AG08395 (cell line): ENCODE results near the gene LIAS.
A peak's percentile ranks its signal among the peaks of the same experiment; 100 is the strongest.
"Not testable (repeated sequence)": the region's sequence is repeated elsewhere in the genome, so short reads cannot be mapped to it uniquely, and the experiment has no call there.

ENCODE experiments used
- DNase-seq: peaks from one replicate; pipeline ENCODE4 v3.0.0; 2012; ENCODE audit warnings: mixed read lengths, low spot score

The LIAS gene

DNA sequence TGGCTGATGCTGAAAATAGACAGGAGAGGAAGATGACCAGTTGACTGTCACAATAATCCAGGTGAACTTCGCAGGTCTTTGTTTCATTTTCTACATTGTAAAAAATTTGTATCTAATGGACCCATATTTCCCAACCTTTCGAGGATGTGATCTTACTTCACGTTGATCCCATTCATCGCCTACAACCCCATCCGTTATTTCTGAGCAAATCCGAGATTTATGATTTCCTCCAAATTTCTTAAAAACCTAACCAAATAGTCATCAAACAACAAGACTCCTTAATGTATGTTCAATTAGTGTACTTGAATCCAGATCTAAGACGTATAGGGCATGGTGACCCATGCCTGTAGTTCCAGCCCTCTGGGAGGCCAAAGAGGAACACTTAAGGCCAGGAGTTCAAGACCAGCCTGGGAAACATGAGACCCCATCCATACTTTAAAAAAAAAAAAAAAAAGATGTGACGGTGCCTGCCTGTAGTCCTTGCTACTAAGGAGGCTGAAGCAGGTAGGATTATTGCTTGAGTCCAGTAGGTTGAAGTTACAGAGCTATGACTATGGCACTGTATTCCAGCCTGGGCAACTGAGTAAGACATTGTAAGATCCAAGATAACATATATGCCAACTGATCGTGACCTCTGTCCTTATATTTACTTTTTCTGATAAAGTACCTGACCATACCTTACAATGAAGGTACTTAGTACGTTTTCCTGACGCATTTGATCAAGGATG is 5.8 kb upstream of the LIAS start:
- DNase-seq: no peak

DNA sequence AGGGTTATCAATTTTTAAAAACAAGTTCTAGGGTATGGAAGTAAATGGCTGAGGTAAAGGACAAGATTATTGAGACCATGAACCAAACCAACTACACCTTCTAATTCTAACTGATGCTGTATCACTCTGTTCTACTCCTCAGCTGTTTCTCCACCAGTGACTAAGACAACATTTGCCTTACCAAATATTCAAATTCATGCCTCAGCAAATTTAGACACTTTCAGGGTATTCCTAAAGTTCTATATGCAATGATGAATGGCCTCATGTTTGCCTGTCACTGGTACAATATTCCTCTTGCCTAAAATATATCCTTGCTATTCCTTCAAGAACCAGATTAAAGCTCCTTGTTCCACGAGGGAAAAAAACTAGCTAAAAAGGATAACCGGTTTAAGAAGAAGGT is 5.1 kb upstream of the LIAS start:
- no peak for DNase-seq

DNA sequence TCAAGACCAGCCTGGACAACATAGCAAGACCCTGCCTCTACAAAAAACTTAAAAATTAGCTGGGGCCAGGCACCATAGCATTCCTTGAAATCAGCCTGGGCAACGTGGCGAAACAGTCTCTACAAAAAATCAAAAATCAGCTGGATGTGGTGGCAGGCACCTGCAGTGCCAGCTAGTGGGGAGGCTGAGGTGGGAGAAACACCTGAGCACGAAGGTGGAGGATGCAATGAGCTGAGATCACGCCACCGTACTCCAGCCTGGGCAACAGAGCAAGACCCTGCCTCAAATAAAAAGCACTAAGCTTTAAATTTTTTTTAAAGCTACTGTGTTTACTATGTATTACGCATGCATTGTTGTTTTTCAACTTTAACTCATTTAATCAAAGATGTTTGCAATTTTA is 3.4 kb upstream of the LIAS start:
- no peak for DNase-seq

DNA sequence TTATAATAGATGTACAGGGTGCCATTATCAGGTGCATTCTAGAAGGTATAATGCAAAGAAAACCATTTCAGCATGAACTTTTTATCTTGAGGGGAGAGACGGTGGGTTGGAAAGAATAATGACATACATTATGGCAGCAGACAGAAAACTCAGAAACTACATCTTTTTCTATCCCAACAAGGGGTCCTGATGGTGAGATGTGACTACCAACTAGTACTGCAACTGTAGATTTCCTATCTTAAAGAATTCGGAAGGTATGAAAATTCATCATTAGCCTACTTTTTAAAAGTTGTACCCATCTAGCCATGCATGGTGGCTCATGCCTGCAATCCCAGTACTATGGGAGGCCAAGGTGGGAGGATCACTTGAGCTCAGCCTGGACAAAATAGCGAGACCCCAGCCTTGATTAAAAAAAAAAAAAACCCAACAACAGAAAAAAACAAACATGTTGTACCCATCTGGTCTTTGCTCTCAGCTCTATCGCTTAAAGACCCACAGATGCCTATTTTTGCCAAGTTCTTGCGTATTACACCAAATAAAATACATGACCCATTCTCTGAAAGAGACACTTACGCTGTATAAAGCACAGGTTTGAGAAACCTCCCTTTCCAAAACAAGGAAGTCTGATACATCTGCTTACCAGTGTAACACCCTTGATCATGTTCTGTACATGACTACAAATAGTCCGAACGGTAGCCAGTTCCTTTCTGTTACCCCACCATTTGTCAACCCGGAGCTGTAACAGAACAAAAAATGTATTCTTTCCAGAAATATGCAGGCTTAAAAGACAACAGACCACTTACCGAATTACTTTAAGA is 1.7 kb upstream of the LIAS start:
- no peak for DNase-seq

DNA sequence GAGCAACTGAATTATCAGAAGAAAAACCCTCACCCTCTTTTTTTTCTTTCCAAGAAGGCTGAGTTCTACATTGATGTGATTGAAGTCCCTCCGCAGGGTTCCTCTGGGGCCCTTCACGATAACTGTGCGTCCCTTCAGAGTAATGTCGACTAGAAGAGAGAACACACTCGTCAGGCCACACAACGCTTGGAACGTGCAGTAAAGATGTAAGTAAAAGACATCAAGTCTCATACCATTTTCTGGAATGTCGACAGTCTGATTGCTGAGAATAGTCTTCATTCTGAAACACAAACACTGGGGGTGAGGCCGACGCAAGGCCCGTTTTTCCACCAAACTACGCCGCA is 723 bp upstream of the LIAS start:
- DNase-seq: not testable (repeated sequence)

DNA sequence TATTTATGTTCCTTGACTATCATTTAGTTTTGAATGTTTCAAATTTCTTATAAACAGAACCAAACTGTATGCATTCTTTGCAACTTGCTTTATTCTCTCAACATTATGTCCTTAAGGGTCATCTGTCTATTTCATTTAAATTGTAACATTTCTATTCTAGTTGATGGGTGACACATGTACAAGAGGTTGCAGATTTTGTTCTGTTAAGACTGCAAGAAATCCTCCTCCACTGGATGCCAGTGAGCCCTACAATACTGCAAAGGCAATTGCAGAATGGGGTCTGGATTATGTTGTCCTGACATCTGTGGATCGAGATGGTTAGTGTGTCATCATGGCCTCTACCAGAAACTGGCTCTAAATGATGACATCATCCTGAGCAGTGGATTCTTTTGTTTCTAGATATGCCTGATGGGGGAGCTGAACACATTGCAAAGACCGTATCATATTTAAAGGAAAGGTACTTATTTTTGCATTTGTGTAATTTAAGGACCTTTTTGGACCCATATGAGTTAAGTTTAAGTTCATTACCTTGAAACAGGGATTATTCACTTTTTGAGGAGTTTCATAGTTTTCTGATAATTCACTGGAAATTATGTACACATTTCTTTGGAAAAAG is 6.1 kb downstream of the LIAS start:
- DNase-seq: peak; percentile 82

DNA sequence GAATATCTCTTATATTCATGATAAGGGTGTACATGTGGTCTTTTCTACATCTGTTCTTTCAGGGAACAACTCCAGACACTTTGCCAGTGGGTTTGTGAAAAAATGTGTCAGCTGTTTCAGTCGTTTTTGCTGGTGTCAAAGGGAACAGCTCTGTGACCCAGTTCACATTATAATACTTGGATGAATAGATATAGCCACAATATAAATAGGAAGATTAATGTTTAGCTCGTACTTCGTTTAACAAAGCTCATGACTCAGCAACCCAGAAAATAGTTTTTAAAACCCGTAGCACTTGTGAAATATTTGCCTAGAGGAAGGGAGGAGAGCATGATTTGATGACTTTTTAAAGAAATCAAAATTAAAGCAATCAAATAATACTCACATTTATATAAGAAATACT is 7.9 kb downstream of the LIAS start:
- DNase-seq: no peak

DNA sequence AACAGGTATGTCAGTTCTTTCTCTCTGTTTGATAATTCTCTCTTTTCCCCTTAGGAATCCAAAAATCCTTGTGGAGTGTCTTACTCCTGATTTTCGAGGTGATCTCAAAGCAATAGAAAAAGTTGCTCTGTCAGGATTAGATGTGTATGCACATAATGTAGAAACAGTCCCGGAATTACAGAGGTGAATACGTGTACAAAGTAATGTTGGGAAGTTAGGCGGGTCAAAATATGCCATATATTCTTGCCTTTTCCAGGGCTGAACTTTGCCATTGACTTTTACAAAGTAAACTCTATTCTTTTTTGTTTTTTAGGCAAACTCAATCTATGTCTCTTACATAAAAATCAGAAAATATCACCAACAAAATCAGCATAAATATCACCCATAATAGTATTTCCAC is 8.6 kb downstream of the LIAS start:
- no peak for DNase-seq

DNA sequence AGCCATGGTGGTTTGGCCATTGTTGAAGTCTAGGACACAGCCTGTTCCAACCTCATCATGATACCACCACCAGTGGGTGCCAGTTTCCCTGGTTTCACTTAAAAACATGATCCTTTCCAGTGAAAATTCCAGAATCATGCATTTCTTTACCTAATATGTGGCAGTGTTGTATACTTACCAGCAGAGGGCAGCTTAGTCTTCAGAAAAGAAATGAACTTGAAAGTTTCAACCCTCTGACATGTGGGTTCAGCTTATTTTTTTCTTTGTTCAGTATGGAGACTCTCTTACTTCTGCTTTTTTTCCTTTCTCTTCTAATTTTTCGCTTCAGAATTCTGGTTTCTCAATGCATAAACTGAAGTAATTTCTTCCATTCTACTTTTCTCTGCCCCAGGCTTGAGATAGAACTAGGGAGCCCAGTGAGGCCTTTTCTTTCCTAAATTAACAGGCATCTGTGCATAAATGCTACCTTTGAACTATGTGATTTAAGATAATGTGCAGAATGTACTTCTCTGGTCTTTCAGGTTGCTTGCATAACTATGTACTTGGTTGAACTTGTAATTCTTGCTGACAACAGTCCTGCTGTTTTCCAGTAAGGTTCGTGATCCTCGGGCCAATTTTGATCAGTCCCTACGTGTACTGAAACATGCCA is 10.7 kb downstream of the LIAS start:
- peak; percentile 68 for DNase-seq

DNA sequence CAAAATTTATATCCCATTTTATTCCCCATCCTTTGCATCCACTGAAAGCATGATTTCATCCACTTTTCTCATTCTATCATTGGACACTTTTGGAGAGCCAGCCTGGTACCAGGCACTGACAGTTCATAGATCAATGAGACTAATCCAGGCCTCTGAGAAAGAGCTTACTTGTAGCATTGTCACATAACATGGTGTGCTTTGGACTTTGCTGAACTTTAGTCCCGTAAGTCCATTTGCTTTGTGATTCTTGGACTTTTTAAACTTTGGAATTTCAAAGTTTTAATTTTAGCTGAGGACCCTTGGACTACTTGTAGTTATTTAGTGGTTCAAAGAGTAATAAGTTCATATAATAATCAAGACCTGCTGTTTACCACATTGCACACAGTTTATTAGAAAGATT is 11.5 kb downstream of the LIAS start:
- DNase-seq: no peak

DNA sequence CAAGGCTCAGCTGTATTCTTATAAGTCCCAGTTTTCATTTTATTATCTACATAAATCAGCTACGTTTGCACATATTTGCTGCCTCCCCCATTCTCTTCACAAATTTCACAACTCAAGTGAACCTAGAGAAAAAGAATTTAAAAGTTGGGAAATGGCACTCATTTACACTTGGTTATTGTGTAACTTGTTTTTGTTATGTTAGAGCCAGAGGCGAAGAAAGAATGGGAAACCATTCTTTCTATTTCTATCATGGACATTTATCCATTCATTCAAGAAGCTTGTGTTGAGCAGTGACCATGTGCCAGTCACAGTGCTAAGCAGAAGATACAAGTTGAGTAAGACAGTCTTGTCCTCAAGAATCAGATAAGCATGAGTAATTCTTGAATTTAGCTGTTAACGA is 13.5 kb downstream of the LIAS start:
- no peak for DNase-seq

DNA sequence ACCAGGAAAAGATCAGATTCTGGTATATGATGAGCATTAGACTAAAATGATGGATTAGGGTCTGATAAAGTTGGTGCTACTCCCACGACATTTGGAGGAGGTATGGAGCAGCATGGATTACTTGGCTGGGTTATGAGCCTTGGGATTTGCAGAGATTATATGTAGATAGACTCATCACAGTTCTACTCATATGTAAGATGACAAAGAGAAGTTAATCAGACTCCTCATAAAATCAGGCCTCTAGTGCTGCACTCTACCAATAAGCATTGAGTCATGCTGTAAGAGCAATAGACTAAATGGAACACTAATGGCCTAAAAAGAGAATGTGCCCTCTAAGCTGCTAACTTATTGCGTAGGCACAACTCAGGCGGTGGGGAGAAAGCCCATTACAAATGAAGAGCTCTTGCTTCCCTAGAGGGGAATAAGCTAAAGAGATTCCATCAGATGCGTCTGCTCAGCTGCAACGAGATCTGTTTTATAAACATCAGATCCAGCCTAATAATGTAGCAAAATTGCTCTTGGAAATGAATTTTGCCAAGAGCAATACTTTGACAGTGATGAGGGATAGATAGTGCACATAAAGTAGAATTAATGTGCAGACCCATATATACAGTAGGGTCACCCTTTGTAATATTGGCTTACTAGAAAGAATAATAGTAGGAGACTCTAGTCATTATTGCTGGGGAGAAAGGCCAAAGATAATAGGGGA is 17.5 kb downstream of the LIAS start:
- no peak for DNase-seq

DNA sequence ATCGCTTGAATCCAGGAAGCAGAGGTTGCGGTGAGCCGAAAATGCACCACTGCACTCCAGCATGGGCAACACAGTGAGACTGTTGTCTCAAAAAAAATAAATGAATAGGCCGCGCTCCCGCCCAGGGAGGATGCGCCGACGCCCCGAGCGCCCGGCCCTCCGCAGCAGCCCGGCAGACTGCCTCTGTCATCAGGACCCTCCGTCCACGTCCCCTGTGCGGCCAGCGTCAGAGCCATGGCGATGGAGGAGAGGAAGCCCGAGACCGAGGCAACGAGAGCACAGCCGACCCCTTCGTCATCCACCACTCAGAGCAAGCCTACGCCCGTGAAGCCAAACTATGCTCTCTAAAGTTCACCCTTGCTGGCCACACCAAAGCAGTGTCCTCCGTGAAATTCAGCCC is 21.4 kb downstream of the LIAS start:
- DNase-seq: no peak

DNA sequence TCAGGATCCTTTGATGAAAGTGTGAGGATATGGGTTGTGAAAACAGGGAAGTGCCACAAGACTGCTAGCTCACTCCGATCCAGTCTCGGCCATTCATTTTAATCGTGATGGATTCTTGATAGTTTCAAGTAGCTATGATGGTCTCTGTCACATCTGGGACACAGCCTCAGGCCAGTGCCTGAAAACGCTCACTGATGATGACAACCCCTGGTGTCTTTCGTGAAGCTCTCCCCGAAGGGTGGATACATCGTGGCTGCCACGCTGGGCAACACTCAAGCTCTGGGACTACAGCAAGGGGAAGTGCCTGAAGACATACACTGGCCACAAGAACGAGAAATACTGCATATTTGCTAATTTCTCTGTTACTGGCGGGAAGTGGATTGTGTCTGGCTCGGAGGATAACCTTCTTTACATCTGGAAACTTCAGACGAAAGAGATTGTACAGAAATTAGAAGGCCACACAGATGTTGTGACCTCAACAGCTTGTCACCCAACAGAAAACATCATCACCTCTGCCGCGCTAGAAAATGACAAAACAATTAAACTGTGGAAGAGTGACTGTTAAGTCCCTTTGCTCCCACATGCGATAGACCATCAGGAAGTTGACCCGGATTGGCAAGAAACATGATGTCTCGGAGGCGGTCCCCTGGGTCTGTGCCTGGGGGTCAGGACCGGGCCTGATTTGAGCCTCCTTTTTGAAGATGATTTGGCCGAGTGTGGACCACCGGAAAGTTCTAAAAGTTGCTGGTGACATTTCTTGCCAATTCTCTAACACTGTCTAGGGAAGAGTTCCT is 22.2 kb downstream of the LIAS start:
- no peak for DNase-seq

DNA sequence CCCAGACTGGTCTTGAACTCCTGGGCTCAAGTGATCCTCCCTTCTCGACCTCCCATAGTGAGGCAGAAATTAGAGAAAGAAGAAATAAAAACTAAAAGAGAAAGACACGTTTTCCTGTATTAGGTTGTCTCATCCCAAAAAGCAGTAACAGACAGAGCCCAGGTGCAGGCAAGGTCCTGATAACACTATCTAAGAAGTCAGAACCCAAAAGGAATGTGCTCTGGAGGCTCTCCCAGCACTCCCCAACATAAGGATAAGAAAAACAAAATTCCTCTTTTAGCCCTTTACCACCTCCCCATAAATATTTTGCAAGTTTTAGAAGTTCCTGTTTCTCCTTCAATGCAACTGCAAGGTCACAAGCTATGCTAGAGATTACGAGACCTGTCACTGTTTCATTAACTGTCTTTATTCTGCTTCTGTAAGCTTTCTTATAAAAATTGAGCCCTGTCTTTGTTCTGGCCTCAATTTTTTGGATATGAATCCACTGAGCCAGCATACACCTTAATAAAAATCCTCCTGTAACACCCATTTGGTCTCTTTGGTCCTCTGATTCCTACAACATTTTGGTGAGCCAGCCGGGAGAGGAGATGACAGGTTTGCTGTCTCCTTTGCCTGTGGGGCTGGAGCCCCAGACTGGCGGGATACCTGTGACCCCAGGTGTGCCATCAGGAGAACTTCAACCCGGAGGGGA is 25.9 kb downstream of the LIAS start:
- DNase-seq: no peak

DNA sequence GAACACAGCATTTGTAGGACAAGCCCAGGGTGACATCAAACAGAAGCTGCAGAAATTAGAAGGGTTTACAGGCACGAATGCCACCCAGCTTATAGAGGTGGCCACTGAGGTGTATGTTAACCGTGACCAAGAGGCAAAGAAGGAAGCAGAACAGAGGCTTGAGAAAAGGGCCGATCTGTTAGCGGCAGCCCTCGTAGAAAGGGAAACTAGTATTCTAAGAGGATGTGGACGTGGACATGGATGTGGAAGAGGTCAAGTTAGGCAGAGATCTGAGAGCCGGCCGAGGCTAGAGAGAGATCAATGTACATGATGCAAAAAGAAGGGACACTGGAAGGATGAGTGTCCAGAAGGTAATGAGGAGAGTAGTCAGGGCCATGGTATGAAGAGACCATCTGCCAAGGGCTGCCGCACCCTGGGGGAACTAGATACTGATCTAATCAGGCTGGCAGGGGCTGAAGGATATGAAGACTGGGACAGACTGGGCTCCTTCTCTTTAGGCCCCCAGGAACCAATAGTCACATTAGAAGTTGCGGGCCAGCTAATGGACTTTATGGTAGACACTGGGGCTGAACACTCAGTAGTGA is 27.5 kb downstream of the LIAS start:
- DNase-seq: no peak

DNA sequence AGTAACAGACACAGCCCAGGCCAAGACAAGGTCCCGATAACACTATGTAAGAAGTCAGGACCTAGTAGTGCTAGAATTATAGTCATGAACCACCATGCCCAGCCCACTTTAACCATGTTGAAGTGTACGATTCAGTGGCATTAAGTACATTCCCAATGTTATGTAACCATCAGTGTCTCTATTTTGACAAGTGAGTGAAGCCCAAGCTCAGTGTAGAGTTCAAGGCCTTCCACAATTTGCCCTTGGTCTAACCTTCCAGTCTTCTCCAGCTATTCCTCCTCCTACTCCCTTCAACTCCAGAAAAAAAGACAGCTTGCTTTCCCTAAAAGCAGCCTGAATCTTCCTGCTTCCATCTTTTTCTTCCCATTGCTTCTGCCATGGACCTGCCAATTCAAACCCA is 31.5 kb downstream of the LIAS start:
- DNase-seq: no peak

DNA sequence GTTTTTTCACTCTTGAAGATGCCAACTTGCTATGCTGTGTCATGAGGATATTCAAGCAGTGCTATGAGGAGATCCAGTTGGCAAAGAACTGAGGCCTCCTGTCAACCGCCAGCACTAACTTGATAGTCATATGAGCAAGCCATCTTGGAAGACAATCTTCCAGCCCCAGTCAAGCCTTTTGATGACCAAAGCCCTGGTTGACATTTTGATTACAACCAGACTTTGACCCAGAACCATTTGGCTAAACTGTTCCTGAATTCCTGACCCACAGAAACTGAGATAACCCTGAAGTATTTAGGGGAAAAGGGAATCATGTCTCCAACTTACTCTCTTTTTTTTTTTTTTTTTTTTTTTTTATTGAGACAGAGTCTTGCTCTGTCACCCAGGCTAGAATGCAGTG is 35.5 kb downstream of the LIAS start:
- no peak for DNase-seq

DNA sequence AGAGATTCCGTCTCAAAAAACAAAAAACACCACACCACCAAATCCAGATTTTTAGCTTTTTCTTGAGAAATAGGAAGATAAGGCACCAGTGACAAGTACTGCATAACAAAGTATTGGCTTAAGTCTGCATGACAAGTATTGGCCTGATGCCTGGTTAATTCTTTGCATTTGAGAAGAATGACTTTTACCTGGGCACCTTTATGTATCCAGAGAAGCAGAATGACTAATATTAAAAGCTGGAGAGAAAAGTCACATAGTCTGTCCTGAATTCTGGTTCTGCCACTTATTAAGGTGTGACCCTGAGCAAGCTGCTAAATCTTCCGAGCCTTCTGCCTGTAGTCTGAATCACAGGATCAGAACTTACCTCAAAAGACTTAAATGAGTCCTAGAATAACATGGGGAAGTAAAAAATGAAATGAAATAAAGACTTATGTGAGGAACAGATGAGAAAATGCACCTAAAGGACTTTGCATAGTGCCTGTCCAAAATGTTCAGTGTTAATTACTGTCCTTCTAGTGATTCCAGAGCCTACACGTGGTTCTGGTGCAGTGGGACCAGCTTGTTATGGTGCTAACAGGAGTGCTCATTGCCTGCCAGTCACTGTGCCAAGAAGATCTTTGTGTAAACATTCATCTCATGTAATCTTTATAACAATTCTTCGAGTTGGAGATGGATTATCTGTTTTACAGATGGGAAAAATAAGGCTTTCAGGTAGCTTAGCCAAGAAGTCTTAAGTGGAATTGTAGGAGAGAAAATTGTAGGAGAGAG is 36.8 kb downstream of the LIAS start:
- DNase-seq: no peak
